NCI-H345 treated with DMSO at 0.1 percent for 48 hours (cell line): ENCODE results near the gene CUBN.

ENCODE experiments used
- DNase-seq: peaks from one replicate; lab custom pipeline; 2025; ENCODE audit not compliant: unreplicated experiment; lab: John Stamatoyannopoulos, UW

The CUBN gene

DNA sequence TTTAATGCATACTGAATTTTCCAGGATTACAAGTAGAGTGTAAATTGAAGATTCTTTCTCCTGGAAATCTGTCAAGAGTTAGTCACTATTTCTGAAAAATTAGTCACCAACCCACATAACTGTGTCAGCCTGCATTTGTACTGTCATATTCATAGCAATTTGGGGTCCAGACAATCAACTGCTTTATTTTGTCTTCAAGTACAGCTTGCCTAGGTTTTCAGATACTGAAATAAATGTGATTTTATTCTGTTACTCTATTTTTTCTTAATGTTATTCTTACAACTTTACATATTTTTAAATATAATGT lies 55.1 kb downstream of the CUBN start:
- no peak for DNase-seq

DNA sequence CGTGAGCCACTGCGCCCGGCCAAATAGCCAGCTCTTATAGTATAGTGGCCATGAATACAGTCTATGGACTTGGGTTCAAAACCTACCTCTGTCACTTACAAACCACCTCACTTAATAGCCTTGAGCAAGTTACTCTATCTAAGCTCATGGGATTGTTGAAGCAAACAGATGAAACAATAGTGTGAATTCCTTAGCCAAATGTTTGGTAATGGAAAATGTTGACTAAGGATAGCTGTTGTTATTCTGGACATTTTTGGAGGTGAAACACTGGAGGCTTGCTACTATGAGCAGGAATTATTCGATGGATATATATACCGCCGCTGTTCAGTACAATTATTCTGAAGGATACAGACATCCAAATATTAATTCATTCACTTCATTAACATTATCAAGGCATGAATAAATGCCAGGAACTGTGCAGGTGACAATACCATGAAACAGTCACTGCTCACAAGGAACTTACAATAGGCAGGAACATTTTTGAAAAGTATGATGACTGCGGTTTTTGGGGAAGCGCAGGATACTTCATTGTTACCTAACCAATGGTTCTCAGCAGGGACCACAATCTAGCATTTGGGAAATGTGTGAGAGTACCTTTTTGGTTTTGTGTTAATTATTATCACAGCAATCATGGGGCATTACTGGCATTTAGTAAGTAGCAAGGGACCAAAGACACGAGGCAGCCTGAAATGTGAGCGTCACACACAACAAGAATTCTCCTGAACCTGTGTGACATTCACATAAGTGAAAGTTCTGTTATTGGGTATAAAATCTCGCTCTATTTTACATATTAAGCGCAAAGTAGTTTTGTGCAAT lies 55.7 kb downstream of the CUBN start:
- no peak for DNase-seq

DNA sequence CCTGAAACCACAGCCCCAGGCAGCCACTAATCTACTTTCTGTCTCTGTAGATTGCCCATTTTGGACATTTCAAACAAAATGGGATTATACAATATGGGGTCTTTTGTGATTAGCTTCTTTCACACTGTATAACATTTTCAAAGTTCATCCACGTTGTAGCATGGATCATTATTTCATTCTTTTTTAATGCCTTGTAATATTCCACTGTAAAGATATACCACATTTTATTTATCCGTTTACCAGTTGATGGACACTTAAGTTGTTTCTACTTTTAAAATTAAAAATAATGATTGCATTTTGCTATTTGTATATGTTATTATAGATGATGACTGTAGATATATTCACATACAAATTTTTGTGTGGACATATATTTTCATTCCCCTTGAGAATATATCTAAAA lies 60.7 kb downstream of the CUBN start:
- no peak for DNase-seq

DNA sequence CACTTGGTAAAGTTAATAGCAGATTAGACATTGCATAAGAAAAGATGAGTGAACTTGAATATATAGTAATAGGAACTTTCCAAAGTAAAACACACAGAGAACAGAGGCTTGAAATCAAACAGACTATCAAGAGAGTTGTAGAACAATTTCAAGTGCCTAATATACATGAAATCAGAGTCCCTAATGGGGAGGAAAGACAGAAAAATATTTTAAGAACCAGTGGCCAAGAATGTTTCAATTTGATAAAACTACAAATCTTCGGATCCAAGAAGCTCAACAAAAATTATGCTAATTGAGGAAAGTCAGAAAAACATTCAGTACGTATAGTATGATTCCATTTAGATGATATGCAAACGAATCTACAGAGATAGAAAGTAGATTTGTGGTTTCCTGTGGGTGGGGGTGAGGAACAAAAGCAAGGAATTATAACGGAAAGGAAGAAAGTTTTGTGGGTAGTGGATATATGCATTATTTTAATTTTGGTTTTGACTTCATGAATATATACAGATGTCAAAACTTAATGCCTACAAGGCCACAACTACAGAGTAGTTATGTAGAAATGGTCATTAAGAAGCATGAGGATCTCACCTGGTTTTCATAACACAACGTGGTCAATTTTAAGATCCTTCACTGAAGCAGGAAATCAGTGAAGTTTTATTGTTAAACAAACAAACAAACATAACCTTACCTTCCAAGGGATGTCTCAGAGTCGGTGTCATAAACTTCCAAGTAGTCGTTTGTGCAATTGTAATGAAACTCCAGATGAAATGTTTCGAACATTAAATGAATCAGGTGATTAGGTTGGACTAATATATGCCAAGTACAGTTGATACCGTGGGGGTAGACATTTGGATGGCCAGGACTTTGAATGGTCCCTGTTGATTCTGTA lies 62.0 kb downstream of the CUBN start:
- no peak for DNase-seq

DNA sequence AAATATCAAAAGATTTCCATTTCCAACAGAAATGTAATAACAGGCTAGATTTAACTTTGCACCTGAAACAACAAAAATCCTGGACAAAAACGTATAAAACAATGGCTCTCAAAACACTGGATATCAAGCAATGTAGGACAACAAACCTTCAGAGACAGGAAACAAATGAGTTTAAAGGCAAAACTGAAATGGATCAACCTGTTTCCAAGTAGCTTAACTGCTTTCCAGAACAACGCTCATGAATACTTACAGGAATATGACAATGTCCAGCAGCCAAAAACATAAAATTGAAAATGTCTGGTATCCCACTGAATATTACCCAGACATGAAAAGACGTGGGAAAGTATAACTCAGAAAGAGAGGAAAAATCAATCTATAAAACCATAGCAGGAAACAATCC lies 62.8 kb downstream of the CUBN start:
- DNase-seq: no peak

DNA sequence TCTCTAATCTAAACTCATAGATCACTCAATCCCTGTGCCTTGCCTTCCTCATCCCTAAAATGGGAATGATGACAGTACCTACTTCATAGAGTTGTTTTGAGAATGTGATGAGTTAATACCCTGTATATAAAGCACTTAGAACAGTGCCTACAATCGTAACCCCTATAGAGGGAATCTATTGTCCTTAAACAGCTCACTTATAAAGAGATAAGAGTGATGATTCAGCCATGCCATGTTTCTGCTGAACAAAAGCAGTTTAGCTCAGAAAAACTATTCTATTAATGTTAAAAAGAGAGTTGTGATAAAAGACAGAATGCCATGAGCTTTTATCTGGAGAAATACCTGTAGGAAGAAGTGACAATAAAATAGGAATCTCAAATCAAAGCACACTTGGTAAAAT lies 63.6 kb downstream of the CUBN start:
- DNase-seq: no peak

DNA sequence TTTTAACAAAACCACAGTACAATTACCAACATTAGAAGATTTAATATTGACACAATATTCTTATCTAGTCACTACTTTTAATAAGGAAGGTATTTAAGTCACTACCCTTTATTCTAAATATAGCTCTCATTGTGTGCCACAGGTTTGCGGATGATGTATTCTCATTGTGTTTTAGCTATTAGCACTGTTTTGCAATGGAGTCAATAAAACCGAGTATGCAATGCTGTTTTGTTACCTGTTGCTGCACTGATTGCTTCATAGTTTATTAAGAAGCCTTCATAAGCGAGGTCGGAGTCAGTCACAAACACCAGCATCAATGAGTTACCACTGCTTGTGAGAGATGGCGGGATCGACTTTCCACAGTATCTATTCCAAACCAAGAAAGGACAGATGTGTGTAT lies 64.3 kb downstream of the CUBN start:
- no peak for DNase-seq

DNA sequence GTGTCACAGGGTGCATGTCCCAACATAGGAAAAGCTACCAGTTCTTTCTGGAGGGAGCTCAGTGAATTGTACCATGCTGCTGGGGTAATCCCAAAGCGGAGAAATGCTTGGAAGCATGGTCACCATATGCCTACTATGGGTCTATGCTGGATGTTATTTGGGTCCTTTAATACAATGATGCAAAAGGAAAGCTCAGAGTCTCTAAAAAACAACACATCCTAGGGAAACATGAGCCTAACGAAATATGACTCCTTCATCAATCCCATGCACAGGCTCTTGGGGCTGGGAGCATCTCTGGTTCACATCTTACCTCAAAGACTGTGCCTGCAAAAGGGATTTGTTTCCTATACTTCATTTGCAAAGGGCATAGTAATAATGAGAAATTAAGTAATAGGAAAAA lies 65.2 kb downstream of the CUBN start:
- no peak for DNase-seq

DNA sequence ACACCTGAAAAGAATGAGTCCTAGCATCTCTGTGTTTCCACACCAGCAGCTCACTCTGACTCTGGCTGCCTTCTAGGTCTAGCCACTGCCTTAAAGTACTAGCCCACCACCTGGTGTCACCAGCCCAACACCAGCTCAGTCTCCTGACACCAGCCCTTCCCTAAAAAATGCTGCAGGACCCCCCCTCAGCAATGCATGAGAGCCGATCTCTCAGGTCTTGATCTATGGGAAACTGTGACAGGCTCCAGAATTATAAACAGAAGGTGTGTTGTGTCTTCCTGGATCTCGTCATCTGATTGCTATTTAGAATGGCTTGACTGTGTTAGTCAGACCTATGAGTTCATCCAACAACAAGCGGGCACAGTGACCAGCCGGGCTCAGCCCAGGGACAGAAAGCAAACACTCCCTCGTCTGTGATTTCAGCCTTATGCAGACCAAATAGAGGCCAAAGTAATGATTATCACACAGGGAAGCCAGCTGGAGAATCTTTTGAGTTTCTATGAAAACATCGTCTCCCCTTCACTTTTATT lies 66.6 kb downstream of the CUBN start:
- no peak for DNase-seq

DNA sequence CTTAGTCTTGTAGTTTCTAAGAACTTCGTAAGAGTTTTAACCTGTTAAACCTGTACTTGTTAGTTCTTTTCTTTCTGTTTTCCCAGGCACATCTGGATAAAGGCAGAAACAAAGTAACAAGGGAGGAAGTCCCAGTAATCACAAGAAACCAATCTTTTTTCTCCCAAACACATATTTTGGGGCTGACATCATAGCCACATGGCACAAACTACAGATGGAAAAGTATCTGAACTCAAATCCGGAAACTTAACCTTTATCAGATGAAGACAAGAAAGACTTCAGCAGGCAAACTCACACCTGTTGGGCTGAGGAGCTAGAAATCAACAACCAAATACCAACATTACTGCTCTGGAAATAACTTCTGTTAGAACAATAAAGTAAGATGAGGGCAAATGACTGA lies 67.1 kb downstream of the CUBN start:
- no peak for DNase-seq

DNA sequence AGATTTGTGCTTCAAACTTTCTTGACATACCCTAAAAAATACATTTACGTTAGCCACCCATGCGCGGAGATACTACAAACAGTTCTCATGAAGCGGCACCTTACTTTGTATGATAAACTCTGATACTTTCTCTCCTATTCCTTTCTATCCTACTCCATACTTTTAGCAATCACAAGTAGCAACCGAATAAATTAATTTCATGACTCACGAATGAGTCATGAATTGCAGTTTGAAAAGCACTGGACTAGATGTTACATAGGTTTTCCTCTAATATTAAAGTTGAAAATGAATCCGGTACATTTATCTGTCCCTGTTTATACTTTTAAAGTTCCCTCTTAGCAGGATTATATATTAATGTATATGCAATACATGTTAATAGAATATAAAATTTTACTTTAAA lies 67.6 kb downstream of the CUBN start:
- no peak for DNase-seq

DNA sequence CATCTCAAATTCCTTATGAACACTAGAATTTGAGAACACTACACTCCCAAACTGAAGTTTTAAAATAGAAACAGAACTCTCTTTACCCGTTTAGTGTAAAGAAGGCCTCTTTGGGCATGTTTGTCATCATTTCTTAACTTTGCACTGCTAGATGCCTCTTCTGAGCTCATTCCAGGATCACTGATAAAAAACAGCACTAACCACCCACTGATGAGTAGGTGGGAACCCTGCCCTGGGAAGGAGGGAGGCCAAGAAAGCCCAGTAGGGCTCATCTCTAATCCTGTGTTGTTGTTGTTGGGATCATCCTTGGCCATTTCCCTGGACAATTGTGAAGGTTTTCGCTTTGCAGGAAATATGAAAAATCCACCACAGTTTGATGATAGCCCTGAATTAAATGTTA lies 68.2 kb downstream of the CUBN start:
- no peak for DNase-seq

DNA sequence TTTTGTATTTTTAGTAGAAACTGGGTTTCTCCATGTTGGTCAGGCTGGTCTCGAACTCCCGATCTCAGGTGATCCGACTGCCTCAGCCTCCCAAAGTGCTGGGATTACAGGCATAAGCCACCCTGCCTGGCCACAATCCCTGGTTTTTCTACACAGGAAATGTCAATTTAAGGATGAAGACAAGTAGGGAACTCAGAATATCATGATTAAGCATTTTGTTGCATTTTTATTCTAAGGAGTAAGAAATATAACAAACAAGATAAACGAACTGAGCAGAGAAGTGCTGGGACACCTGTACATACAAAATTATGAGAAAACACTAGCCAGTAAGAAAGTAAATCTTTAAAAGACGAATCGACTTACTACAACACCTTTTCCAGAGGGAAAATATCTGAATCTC lies 69.3 kb downstream of the CUBN start:
- no peak for DNase-seq

DNA sequence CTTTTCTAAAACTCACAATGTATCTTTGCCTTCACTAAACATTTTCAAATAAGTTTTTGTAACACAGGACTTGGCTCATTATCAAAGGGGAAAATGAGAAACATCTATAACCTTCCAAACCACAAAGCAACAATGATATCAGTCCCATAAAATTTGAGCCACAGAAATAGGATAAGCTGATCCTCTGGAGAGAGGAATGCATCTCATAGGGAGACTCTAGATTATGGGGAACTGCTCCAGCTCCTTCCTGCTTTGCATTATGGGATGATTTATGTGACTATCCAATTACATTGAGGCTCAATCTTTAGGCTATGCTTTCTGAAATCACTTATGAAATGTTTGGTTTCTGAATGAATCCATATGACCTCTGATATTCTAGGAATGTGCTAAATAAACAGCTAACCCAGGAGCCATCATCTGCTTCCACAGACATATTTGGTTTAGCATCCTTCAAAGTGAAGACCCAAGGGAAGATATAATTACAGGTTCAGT lies 70.4 kb downstream of the CUBN start:
- no peak for DNase-seq

DNA sequence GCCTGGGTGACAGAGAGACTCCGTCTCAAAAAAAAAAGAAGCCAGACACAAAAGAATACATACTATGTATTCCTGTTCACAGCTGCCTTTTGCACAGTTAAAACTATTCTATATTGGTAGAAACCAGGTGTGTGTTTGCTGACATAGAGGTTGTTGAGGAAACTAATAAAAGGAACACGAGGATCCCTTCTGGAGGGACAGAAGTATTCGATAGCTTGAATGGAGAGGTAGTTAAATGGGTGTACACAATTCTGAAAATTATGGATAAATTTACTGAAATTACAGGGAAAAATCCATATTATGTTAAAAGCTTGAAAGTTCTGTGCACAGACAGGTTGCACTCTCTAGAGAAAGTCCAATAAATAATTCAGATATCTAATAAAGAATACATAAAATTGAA lies 71.5 kb downstream of the CUBN start:
- DNase-seq: no peak

DNA sequence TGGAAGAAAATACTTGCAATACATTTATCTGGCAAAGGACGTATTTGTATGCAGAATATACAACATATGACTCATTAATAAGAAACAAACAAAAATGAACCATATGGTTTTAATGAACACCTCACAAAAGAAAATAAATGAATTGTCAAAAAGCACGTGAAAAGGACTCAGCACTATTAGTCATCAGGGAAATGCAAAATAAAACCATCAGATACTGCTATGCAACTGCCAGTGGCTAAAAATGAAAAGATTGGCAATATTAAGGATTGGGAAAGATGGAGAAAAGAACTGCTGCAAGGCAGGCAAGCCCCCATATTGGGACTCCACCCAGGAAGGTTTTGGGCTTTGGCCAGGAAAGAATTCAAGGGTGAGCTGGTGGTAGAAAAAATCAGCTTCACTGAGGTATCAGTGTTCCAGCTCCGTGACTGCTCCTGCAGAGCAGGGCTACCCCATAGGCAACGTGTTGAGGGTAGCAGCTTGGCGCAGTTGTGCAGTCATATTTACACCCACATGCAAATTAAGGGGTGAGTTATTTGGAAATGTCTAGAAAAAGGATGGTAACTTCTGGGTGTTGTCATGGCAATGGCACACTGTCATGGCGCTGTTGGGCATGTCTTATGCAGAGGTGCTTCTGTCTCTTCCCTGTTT lies 72.7 kb downstream of the CUBN start:
- DNase-seq: no peak

DNA sequence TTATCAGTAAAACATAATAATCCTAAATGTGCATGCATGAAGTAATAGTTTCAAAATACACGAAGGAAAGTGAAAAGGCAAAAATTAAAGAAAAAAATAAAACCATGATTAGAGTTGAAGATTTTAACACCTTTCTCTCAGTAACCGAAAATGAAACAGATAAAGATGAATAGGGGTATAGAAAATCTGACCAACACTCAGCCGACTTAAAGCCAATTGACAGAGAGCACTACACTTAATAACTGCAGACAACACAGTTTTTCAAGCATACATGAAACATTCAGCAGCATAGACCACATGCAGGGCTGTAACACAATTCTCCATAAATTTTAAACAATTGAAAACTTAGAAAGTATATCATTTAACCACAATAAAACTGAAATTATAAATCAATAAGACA lies 76.1 kb downstream of the CUBN start:
- no peak for DNase-seq

DNA sequence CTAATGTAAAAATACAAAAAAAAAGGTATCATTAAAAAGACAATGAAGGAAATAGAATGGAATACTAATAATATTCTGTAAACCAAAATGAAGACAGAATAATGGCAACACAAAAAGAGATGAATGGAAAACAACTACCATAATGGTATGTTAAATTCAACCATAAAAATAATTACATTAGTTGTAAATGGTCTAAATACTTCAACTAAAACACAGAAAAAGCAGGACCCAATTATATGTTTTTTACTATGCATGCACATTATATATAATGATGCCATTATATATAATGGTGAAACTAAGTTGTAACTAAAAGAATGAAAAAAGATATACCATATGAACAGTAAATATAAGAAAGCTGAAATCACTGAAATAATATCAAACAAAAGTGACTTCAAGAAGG lies 76.5 kb downstream of the CUBN start:
- no peak for DNase-seq

DNA sequence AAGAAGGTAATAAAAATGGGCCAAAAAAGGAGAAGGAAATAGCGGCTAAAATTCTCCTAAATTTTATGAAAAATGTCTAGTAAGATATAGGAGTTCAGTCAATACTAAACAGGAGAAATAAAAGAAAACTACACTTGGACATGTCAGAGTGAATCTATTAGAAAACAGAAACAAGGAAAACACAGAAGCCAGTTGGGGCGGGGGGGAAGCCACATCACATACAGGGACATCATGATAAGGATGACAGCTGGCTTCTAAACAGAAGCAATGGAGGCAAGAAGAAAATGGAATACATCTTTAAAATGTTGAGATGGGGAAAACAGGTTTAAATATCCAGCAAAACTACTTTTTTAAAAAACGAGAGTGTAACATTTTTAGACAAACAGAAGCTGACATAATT lies 77.8 kb downstream of the CUBN start:
- DNase-seq: no peak

DNA sequence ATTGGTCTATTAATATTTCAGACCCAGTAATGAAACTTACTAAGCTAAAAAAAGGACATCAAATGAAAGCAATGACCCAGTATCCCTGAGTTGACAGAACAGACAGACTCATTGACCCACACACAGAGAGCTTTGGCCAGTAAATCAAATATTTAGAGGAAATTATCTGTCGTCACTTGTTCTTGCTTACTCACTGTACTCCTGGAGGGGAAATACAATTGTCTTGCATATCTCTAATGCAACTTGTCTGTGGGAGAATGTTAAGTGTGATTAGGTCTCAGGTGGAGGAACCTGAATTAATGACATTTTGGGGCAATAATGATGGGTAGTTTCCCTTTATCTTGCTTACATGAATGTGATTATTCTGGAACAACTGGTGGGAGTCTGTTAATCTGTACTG lies 80.4 kb downstream of the CUBN start:
- no peak for DNase-seq

DNA sequence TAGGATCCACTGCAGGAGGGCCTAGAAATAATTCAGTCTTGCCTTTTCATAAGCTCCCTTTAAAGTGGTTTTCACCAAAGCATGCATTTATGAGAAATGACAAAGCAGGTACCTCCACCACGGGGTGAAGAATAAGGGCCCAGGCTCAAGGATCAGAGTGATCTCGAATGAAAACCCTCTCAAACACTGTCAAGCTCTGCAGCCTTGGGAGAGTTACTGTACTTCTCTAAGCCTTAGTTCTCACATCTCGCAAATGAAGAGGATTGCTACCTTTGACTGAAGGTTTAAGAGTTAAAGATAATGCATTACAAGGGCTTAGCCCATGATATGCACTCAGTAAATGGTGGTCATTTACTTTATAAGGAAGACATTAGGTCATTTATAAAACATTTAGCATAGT lies 81.7 kb downstream of the CUBN start:
- no peak for DNase-seq

DNA sequence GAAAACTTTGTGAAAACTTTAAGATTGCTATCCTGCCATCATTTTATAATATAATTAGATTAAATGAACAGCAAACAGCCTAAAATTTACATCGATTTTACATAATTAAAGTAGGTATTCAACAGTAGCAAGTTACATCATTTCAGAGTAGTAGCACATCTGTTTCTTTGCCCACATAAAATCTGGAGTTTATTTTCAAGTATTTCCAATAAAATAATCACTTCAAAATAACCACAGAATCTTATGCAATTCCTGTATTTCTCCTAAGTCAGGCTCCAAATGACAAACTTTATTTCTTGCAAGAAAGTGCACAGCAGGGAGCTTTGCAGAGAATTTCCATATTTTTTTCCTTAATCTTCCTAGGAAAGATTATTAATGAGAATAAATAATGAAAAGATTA lies 82.6 kb downstream of the CUBN start:
- no peak for DNase-seq
